Gastroesophageal sphincter (tissue), 4 donors: ENCODE results near the gene MYPOP. TPM values are rescaled to one million over a fixed set of nuclear protein-coding genes. Genes with fewer than 3 reads are reported as not detected.

Source experiments
- ATAC-seq: fragments of 150-250 bp; one replicate; pipeline ENCODE4 v1.9.1; 2016; ENCODE audit warnings: mild to moderate bottlenecking, moderate library complexity
- H3K27ac ChIP-seq, 4 donors: fragments of 200-600 bp; sonication (generic) in 3 of 4; 1 replicate in 3 of 4; 2 replicates in 1 of 4; pipeline ENCODE4 v1.5.1; 2016 to 2019
- H3K27me3 ChIP-seq: fragments of 200-600 bp; sonication (generic); one replicate; pipeline ENCODE4 v1.5.1; 2019
- H3K36me3 ChIP-seq, 2 donors: fragments of 200-600 bp; sonication (generic); one replicate each; pipeline ENCODE4 v1.5.1; 2019; ENCODE audit warnings: control low read depth in 1 of 2
- H3K4me1 ChIP-seq, 3 donors: fragments of 200-600 bp; sonication (generic); 1 replicate in 2 of 3; 2 replicates in 1 of 3; pipeline ENCODE4 v1.5.1; 2016 to 2019; ENCODE audit warnings: control low read depth in 2 of 3
- H3K4me3 ChIP-seq, 2 donors: fragments of 200-600 bp; sonication (generic); one replicate each; pipeline ENCODE4 v1.5.1; 2019; ENCODE audit warnings: mild to moderate bottlenecking in 1 of 2, moderate library complexity in 1 of 2
- H3K9me3 ChIP-seq, 3 donors: fragments of 200-600 bp; sonication (generic); one replicate each; pipeline ENCODE4 v1.5.1; 2017 to 2019; ENCODE audit warnings: control low read depth in 2 of 3
- EP300 ChIP-seq: sonication (generic); formaldehyde crosslinking; IDR thresholded peaks from one replicate; pipeline ENCODE4 v1.6.1; 2017; ENCODE audit warnings: antibody characterized with exemption, mild to moderate bottlenecking
- POLR2A ChIP-seq, 2 donors: fragments of 450-650 bp; IDR thresholded peaks; one replicate each; pipeline ENCODE4 v1.6.1; 2017; ENCODE audit warnings: antibody characterized with exemption in 2 of 2, mild to moderate bottlenecking in 2 of 2, moderate library complexity in 1 of 2
- POLR2AphosphoS5 ChIP-seq: sonication (generic); formaldehyde crosslinking; IDR thresholded peaks from one replicate; pipeline ENCODE4 v1.6.1; 2017; ENCODE audit warnings: antibody characterized with exemption
- WGBS, 2 donors: methylation state at CpG; one replicate each; pipeline ENCODE4 v1.1.5; 2018; ENCODE audit warnings: low coverage in 1 of 2; 5-methylcytosine and 5-hydroxymethylcytosine counted together
- total RNA-seq, 4 donors: library from RNA; depleted of rRNA; stranded (reverse); fragments of >200 nt; gene quantifications; one replicate each; pipeline ENCODE4 v1.1.0, GENCODE V29; 2016
- TF ChIP-seq, protein P1 (sequence below), 4 experiments: fragments of 200-600 bp in 2 of 4; fragments of 450-650 bp in 2 of 4; sonication (generic) in 1 of 4; IDR thresholded peaks; one replicate each; pipeline ENCODE4 v1.5.1; 2017 to 2019; ENCODE audit warnings: antibody characterized with exemption in 4 of 4, mild to moderate bottlenecking in 2 of 4, moderate library complexity in 2 of 4

Gene MYPOP
- total RNA-seq, 4 donors from 2014 or later: 1.3 to 4.6 (median 2.8) TPM

DNA sequence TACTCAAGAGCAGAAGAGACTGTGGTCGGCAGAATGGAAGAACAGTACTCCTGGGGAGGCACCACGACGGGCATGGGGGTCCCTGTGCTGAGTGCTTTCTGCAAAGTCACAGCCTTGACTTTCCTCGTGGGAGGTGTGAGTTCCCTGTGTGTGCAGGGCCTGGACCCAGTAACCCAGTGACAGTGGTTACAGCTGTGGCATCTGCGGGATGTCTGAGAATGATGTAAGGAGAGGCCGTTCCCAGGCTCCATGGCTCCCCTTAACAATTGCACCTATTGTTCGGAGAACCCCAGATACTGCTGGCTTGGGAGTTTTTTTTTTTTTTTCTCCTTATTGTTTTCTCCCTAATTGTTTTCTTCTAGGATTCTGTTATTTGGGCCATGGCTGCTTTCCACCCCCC, 17.3 kb upstream of the MYPOP start:
- no peaks in the 10 kb centered on the region for H3K4me1 ChIP-seq
- no peak overlapping the region for H3K27ac ChIP-seq
- 63 to 77% methylated on average over 5 to 7 of the region's 7 CpGs for WGBS, 2 donors
- H3K27me3 ChIP-seq: peaks cover 54% of the 10 kb centered on the region
- TF ChIP-seq POLR2AphosphoS5 (no peak), EP300 (no peak), POLR2A (IDR thresholded peaks at IDR 0.05) (no peak)
- TF ChIP-seq, protein P1, sequence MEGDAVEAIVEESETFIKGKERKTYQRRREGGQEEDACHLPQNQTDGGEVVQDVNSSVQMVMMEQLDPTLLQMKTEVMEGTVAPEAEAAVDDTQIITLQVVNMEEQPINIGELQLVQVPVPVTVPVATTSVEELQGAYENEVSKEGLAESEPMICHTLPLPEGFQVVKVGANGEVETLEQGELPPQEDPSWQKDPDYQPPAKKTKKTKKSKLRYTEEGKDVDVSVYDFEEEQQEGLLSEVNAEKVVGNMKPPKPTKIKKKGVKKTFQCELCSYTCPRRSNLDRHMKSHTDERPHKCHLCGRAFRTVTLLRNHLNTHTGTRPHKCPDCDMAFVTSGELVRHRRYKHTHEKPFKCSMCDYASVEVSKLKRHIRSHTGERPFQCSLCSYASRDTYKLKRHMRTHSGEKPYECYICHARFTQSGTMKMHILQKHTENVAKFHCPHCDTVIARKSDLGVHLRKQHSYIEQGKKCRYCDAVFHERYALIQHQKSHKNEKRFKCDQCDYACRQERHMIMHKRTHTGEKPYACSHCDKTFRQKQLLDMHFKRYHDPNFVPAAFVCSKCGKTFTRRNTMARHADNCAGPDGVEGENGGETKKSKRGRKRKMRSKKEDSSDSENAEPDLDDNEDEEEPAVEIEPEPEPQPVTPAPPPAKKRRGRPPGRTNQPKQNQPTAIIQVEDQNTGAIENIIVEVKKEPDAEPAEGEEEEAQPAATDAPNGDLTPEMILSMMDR (IDR thresholded peaks at IDR 0.05): no peak
- no peaks in the 10 kb centered on the region for H3K36me3 ChIP-seq
- H3K9me3 ChIP-seq: no peaks in the 10 kb centered on the region
- no peak overlapping the region for H3K4me3 ChIP-seq
- ATAC-seq: no peak

DNA sequence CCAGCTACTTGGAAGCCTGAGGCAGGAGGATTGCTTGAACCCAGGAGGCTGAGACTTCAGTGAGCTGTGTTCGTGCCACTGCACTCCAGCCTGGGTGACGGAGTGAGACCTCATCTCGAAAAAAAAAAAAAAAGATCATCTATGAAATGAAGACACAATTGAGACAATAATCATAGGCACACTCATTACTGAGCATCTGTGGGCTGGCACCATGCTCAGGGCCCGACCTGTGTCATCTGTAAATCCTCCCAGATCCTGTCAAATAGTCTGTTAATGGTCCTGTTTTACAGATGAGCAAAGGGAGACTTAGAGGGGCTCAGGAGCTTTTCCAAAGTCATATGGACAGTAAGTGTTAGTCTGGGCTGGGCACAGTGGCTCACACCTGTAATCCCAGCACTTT, 16.3 kb upstream of the MYPOP start:
- TF ChIP-seq POLR2A (IDR thresholded peaks at IDR 0.05) (no peak), EP300 (no peak), POLR2AphosphoS5 (no peak)
- TF ChIP-seq, protein P1 (IDR thresholded peaks at IDR 0.05): no peak
- H3K9me3 ChIP-seq: no peaks in the 10 kb centered on the region
- H3K27ac ChIP-seq: no peak overlapping the region
- H3K27me3 ChIP-seq: peaks cover 63% of the 10 kb centered on the region
- no peak for ATAC-seq
- H3K4me3 ChIP-seq: no peak overlapping the region
- 59 to 80% methylated on average over 2 to 4 of the region's 4 CpGs for WGBS, 2 donors
- H3K4me1 ChIP-seq: no peaks in the 10 kb centered on the region
- no peaks in the 10 kb centered on the region for H3K36me3 ChIP-seq

DNA sequence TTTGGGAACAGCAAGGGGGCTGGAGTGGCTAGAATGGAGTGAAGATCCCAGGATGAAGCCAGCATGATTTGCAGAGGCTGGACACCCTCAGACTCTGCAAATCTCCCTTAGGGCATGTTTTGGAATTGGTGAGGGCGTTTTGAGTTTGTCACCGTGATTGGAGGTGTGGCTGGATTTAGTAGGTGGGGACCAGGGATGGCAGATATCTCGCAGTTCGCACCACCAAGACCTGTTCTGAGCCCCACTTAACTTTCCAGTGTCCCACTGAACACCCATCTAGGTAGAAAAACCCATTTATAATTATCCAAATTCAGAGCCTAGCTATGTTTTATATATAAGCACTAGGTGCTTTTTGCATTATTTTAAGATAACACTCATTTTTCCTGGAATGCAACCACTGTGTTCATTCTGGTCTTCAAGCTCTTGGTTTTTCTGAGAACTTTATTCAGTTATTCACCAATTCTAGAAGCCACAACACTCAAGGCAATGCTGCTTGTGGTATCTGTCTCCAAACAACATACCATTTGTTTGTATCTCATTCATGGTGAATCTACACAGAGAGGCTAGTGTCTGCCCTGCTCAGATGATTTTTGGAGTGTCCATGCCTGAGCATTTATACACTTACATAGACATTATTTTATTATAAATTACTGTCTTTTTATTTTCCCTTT, 15.1 kb upstream of the MYPOP start:
- Histone ChIP-seq H3K4me1 (no peaks in the 10 kb centered on the region), H3K9me3 (no peaks in the 10 kb centered on the region), H3K27ac (no peak overlapping the region), H3K36me3 (no peaks in the 10 kb centered on the region), H3K4me3 (no peak overlapping the region), H3K27me3 (peaks cover 75% of the 10 kb centered on the region)
- TF ChIP-seq EP300 (no peak), POLR2AphosphoS5 (no peak), POLR2A (IDR thresholded peaks at IDR 0.05) (no peak)
- TF ChIP-seq, protein P1 (IDR thresholded peaks at IDR 0.05): no peak
- no peak for ATAC-seq
- 42 to 51% methylated on average over 4 of the region's 4 CpGs for WGBS, 2 donors

DNA sequence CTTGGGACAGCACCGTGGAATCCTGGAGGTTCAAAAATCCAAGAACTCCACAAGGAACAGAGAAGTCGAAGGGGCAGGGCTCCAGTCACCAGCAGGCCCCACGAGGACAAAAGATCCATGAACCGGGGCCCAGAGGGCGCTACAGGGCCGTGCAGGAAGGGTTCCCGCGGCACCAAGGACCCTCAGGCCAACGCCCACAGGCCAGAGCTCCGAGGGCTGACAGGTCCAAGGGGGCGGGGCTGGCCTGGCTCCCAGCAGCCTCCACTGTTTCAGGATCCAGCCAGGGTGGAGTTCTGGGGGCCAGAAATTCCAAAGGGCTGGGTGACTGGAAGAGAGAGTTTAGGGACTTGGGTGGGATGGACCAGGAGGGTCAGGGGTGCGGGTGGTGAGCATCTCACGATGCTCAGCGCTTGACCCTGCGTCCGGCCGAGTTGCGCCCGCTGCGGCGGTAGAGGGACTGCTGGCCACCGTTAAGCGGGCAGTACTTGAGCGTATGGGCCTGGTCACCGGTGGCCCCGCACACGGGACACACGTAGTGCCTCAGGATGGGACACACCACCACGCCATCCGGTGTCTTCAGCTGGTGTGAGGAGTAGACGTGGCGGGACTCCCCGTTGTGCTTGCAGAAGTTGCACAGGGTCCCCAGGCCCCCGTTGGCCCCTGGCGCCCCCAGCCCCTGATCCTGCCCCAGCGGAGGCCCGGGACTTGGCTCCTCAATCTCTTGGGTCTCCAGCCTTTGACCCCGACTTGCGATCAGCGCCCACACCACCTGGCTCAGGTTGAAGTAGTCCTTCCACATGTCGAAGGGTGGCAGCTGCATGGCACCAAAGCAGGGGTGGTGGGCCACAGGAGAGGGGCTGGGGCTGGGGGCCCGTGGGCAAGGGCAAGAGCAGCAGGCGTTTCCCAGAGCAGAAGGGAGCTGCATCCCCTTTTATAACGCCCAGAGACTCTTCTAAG, 11.7 kb upstream of the MYPOP start, which contains the start of gene NANOS2:
Gene NANOS2 (minus strand): TSS at position 905 of the 957 bp plus-strand sequence. CDS start 85 bp downstream, at position 820.
- no peaks in the 10 kb centered on the region for H3K9me3 ChIP-seq
- no peak within 1 kb of the TSS for H3K4me3 ChIP-seq
- no peaks in the 10 kb centered on the region for H3K4me1 ChIP-seq
- ATAC-seq: no peak
- TF ChIP-seq POLR2A (IDR thresholded peaks at IDR 0.05): no peak
- no peak for TF ChIP-seq EP300
- TF ChIP-seq, protein P1 (IDR thresholded peaks at IDR 0.05): no peak
- no peak for TF ChIP-seq POLR2AphosphoS5
- H3K36me3 ChIP-seq: no peaks in the 10 kb centered on the region
- H3K27me3 ChIP-seq: peaks cover 78% of the 10 kb centered on the region
- H3K27ac ChIP-seq: no peak within 1 kb of the TSS
- 17% methylated on average over 2 of the region's 44 CpGs; no CpG with 5 or more reads in 1 of the 2 donors for WGBS, 2 donors
